GM23338 (cell line): ENCODE results near the gene OSBPL5. TPM values are rescaled to one million over a fixed set of nuclear protein-coding genes. Genes with fewer than 3 reads are reported as not detected.

Source experiments
- ATAC-seq: fragments of 200-7000 bp; cut with Tn5 transposase; 3 replicates; pipeline ENCODE4 v1.9.1; 2020
- DNase-seq: peaks from one replicate; pipeline ENCODE4 v3.0.0-alpha.2; 2015; ENCODE audit warnings: low spot score
- H2AFZ ChIP-seq: fragments of 200-600 bp; sonication (generic); 2 replicates; pipeline ENCODE4 v1.8.0; 2016; ENCODE audit warnings: antibody characterized with exemption, mild to moderate bottlenecking, moderate library complexity
- H3F3A ChIP-seq: fragments of 200-600 bp; sonication (generic); replicated peaks from 2 replicates; pipeline ENCODE4 v1.8.0; 2017; ENCODE audit warnings: antibody characterized with exemption, mixed run types, low read depth
- H3K27ac ChIP-seq: fragments of 200-600 bp; sonication (generic); 2 replicates; pipeline ENCODE4 v1.6.1; 2016; ENCODE audit warnings: low read depth
- H3K27me3 ChIP-seq: fragments of 200-600 bp; sonication (generic); 2 replicates; pipeline ENCODE4 v1.8.0; 2016; ENCODE audit warnings: mild to moderate bottlenecking, mixed run types, moderate library complexity; ENCODE audit not compliant: insufficient read depth
- H3K36me3 ChIP-seq: fragments of 200-600 bp; sonication (generic); 2 replicates; pipeline ENCODE4 v1.8.0; 2016; ENCODE audit warnings: mild to moderate bottlenecking; ENCODE audit not compliant: insufficient read depth
- H3K4me1 ChIP-seq: fragments of 200-600 bp; sonication (generic); 2 replicates; pipeline ENCODE4 v1.8.0; 2016; ENCODE audit warnings: mild to moderate bottlenecking, moderate library complexity; ENCODE audit not compliant: insufficient read depth
- H3K4me2 ChIP-seq: fragments of 200-600 bp; sonication (generic); 2 replicates; pipeline ENCODE4 v1.7.1; 2017; ENCODE audit warnings: mixed run types
- H3K4me3 ChIP-seq: fragments of 200-600 bp; sonication (generic); 2 replicates; pipeline ENCODE4 v1.6.1; 2016; ENCODE audit warnings: mixed run types
- H3K79me2 ChIP-seq: fragments of 200-600 bp; sonication (generic); replicated peaks from 2 replicates; pipeline ENCODE4 v1.8.0; 2017; ENCODE audit warnings: mild to moderate bottlenecking; ENCODE audit not compliant: insufficient read depth
- H3K9me2 ChIP-seq: fragments of 200-600 bp; sonication (generic); 2 replicates; pipeline ENCODE4 v1.8.0; 2017; ENCODE audit not compliant: insufficient read depth
- H4K20me1 ChIP-seq: fragments of 200-600 bp; sonication (generic); replicated peaks from 2 replicates; pipeline ENCODE4 v1.8.0; 2017; ENCODE audit warnings: mild to moderate bottlenecking; ENCODE audit not compliant: insufficient read depth
- H3K27ac Mint-ChIP-seq: 2 replicates; pipeline ENCODE4 v1.8.0; 2020; ENCODE audit warnings: inconsistent platforms, mild to moderate bottlenecking, moderate library complexity, mixed read lengths
- H3K27me3 Mint-ChIP-seq: 3 replicates; pipeline ENCODE4 v1.8.0; 2022; ENCODE audit warnings: low read depth, mild to moderate bottlenecking, moderate library complexity, mixed read lengths, inconsistent platforms; ENCODE audit not compliant: insufficient read depth, poor library complexity
- H3K36me3 Mint-ChIP-seq: 3 replicates; pipeline ENCODE4 v1.8.0; 2021; ENCODE audit warnings: low read depth, mild to moderate bottlenecking, inconsistent platforms, moderate library complexity, mixed read lengths
- H3K4me1 Mint-ChIP-seq: 3 replicates; pipeline ENCODE4 v1.8.0; 2020; ENCODE audit warnings: mild to moderate bottlenecking, inconsistent platforms, mixed read lengths
- H3K4me3 Mint-ChIP-seq: 3 replicates; pipeline ENCODE4 v1.8.0; 2021; ENCODE audit warnings: moderate library complexity, mild to moderate bottlenecking, inconsistent platforms, mixed read lengths
- H3K9me3 Mint-ChIP-seq: 3 replicates; pipeline ENCODE4 v1.8.0; 2020; ENCODE audit warnings: moderate library complexity, mild to moderate bottlenecking, inconsistent platforms, mixed read lengths
- CREB1 ChIP-seq: fragments of 250-450 bp; sonication (Bioruptor Pico); IDR thresholded peaks from 2 replicates; pipeline ENCODE4 v1.5.0; 2020; ENCODE audit warnings: low read depth, mild to moderate bottlenecking, moderate library complexity
- CTCF ChIP-seq, 2 experiments: fragments of 200-600 bp in 1 of 2; sonication (generic) in 1 of 2; conservative IDR thresholded peaks; 2 replicates each; pipeline versions ENCODE4 v1.5.1 to v1.6.1; 2016 to 2017; ENCODE audit warnings: antibody characterized with exemption in 2 of 2, low read depth in 2 of 2, mild to moderate bottlenecking in 2 of 2, moderate library complexity in 1 of 2
- ETS1 ChIP-seq: IDR thresholded peaks from 2 replicates; pipeline ENCODE4 v1.6.1; 2016; ENCODE audit warnings: antibody characterized with exemption
- EZH2 ChIP-seq: fragments of 200-600 bp; sonication (generic); IDR thresholded peaks from one replicate; pipeline ENCODE4 v1.8.0; 2017; ENCODE audit warnings: antibody characterized with exemption, mild to moderate bottlenecking, low read depth; ENCODE audit not compliant: unreplicated experiment
- EZH2phosphoT487 ChIP-seq: fragments of 200-600 bp; sonication (generic); IDR thresholded peaks from one replicate; pipeline ENCODE4 v1.8.1; 2018; ENCODE audit warnings: antibody characterized with exemption; ENCODE audit not compliant: unreplicated experiment
- JUNB ChIP-seq: IDR thresholded peaks from one replicate; pipeline ENCODE4 v1.6.1; 2016; ENCODE audit warnings: antibody characterized with exemption; ENCODE audit not compliant: unreplicated experiment
- REST ChIP-seq: IDR thresholded peaks from one replicate; pipeline ENCODE4 v1.6.1; 2018; ENCODE audit warnings: antibody characterized with exemption; ENCODE audit not compliant: unreplicated experiment
- STAT1 ChIP-seq: IDR thresholded peaks from one replicate; pipeline ENCODE4 v1.6.1; 2016; ENCODE audit warnings: antibody characterized with exemption; ENCODE audit not compliant: unreplicated experiment
- ZNF331 ChIP-seq: fragments of 250-450 bp; sonication (Bioruptor Pico); IDR thresholded peaks from 2 replicates; pipeline ENCODE4 v1.5.0; 2020; ENCODE audit warnings: low read depth, mild to moderate bottlenecking, moderate library complexity
- polyA plus RNA-seq: library from polyadenylated mRNA; unstranded; fragments of >200 nt; fragmentation: Nextera tagmentation; extraction: Ambion mirVana; gene quantifications from 2 replicates; pipeline ENCODE4 v1.2.1, GENCODE V29; 2016
- total RNA-seq: library from RNA; depleted of rRNA; stranded (reverse); fragments of >200 nt; shearing (Covaris generic); gene quantifications from 2 replicates; pipeline ENCODE4 v1.2.3, GENCODE V29; 2014

OSBPL5 gene
- total and polyA plus RNA-seq, 2 experiments from 2014 or later: 2.7 to 12.0 TPM

DNA sequence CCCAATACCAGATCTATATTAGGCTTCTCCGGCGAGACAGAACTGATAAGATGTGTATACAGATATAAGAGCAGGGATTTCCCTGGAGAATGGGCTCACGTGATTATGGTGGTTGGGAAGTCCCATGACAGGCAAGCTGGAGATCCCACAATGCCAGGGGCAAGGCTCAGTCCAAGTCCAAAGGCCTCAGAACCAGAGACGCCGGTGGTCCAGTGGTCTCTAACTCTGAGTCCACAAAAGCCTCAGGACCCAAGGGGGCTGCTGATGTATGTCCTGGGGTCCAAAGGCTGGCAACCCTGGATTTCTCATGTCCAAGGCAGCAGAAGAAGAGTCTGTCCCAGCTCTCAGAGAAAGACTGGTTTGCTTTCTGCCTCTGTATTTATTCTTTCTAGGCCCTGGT, 15.8 kb upstream of the OSBPL5 start:
- no peak overlapping the region for H3K27ac Mint-ChIP-seq
- peaks cover 7% of the 10 kb centered on the region for H3K27me3 Mint-ChIP-seq
- peaks cover 11% of the 10 kb centered on the region for H3K9me3 Mint-ChIP-seq
- no peak for TF ChIP-seq EZH2
- no peak for TF ChIP-seq STAT1
- no peak for TF ChIP-seq CREB1 (CRISPR knock-in tag)
- no peak for TF ChIP-seq CTCF (conservative IDR thresholded peaks at IDR 0.05; ENCODE audit: low read depth in 2 of 2)
- no peaks in the 10 kb centered on the region for H3K36me3 ChIP-seq
- peaks cover 2% of the 10 kb centered on the region; the same call in 1 of the 3 replicates for H3K4me1 Mint-ChIP-seq
- H3K79me2 ChIP-seq: no peaks in the 10 kb centered on the region
- H3F3A ChIP-seq: no peaks in the 10 kb centered on the region
- no peaks in the 10 kb centered on the region for H3K4me1 ChIP-seq
- H3K36me3 Mint-ChIP-seq: no peaks in the 10 kb centered on the region
- H2AFZ ChIP-seq: no peak overlapping the region
- ATAC-seq (no peak), DNase-seq (no peak)
- H3K4me3 ChIP-seq: no peak overlapping the region
- H3K4me2 ChIP-seq: no peak overlapping the region
- no peak overlapping the region for H3K4me3 Mint-ChIP-seq
- H3K9me2 ChIP-seq: peaks cover 5% of the 10 kb centered on the region; the same call in 1 of the 2 replicates
- H3K27me3 ChIP-seq: no peaks in the 10 kb centered on the region
- no peak overlapping the region for H3K27ac ChIP-seq
- no peaks in the 10 kb centered on the region for H4K20me1 ChIP-seq

DNA sequence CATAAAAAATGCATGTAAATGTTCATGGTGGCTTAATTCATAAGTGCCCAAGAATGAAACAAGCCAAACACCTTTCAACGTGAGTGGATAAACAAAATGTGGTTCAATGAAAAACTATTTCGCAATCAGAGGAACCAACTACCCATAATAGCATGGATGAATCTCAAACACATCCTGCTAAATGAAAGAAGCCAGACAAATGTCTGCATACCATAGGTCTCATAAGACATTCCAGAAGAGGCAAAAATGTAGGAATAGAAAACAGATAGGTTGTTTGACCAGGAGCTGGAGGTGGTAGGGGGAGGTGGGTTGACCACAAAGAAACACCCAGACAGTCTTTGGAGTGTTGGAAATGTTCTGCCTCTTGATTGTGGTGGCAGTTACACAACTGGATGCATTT, 13.2 kb upstream of the OSBPL5 start:
- no peaks in the 10 kb centered on the region for H3K4me1 ChIP-seq
- DNase-seq: no peak
- H3K36me3 Mint-ChIP-seq: no peaks in the 10 kb centered on the region
- H3K36me3 ChIP-seq: no peaks in the 10 kb centered on the region
- no peaks in the 10 kb centered on the region for H3F3A ChIP-seq
- H4K20me1 ChIP-seq: no peaks in the 10 kb centered on the region
- H3K9me3 Mint-ChIP-seq: peaks cover 14% of the 10 kb centered on the region
- no peaks in the 10 kb centered on the region for H3K27me3 ChIP-seq
- no peak overlapping the region for H2AFZ ChIP-seq
- peaks cover 11% of the 10 kb centered on the region for H3K27me3 Mint-ChIP-seq
- H3K9me2 ChIP-seq: peaks cover 17% of the 10 kb centered on the region; the same call in 1 of the 2 replicates
- no peaks in the 10 kb centered on the region for H3K79me2 ChIP-seq
- no peak overlapping the region for H3K27ac ChIP-seq
- H3K4me2 ChIP-seq: no peak overlapping the region
- H3K27ac Mint-ChIP-seq: no peak overlapping the region
- ATAC-seq: no peak
- H3K4me1 Mint-ChIP-seq: no peaks in the 10 kb centered on the region
- no peak overlapping the region for H3K4me3 ChIP-seq
- H3K4me3 Mint-ChIP-seq: no peak overlapping the region
- no peak for TF ChIP-seq ETS1
- TF ChIP-seq REST: no peak
- no peak for TF ChIP-seq EZH2
- no peak for TF ChIP-seq CREB1 (CRISPR knock-in tag)
- no peak for TF ChIP-seq EZH2phosphoT487
- no peak for TF ChIP-seq JUNB
- TF ChIP-seq ZNF331 (CRISPR knock-in tag): no peak
